ENCODE measurements around the gene B4GALT1.

DNA sequence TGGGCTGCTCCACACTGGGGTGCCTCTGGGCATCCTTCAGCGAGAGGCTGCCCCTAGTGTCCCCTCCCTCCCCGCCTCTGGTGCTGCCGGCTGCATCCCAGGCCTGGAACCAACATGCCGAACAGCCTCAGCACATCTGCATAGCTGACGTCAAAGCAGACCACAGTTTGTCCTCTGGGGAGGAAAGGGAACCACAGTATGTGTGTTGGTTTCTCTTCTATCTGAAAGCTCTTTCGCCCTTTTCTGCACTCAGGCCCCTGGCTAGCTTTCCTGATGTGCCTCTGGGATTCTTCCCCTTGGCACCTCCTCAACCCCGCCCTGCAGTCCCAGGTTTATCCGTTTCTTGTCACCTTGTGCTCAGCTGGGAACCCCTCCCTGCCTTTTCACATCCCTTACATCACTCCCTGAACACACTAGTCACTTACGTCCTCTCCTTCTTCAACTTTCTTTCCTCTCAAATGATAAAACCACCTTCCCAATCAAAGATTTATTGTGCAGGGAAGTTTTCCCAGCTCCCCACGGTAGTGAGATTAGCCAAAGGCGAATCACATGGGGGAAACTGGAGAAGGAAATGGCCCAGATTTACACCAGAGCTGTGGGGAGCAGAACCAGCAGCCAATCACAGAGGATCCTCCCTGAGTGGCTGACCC is 35.5 kb upstream of the B4GALT1 start:
- TF ChIP-seq POLR2A (IDR thresholded peaks at IDR 0.05), result no peak
- TF ChIP-seq, protein P1, sequence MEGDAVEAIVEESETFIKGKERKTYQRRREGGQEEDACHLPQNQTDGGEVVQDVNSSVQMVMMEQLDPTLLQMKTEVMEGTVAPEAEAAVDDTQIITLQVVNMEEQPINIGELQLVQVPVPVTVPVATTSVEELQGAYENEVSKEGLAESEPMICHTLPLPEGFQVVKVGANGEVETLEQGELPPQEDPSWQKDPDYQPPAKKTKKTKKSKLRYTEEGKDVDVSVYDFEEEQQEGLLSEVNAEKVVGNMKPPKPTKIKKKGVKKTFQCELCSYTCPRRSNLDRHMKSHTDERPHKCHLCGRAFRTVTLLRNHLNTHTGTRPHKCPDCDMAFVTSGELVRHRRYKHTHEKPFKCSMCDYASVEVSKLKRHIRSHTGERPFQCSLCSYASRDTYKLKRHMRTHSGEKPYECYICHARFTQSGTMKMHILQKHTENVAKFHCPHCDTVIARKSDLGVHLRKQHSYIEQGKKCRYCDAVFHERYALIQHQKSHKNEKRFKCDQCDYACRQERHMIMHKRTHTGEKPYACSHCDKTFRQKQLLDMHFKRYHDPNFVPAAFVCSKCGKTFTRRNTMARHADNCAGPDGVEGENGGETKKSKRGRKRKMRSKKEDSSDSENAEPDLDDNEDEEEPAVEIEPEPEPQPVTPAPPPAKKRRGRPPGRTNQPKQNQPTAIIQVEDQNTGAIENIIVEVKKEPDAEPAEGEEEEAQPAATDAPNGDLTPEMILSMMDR (IDR thresholded peaks at IDR 0.05), result no peak
- peak in 1 of 3 donors; percentile 35 for TF ChIP-seq POLR2AphosphoS5 (IDR thresholded peaks at IDR 0.05)

All from transverse colon (tissue), 4 donors.